K562 (cell line): ENCODE data around the gene PPM1F. TPM values are rescaled to one million over a fixed set of nuclear protein-coding genes. Genes with fewer than 3 reads are reported as not detected.

Experiments
- PHTF2 ChIP-seq: fragments of 250-450 bp; sonication (Bioruptor Pico); IDR thresholded peaks from 2 replicates; pipeline ENCODE4 v1.5.0; 2021; ENCODE audit warnings: mild to moderate bottlenecking
- PRMT5 ChIP-seq: sonication (generic); formaldehyde crosslinking; IDR thresholded peaks from 2 replicates; pipeline ENCODE4 v1.5.0; 2020; ENCODE audit warnings: missing genetic modification reagents
- PTBP1 ChIP-seq: fragments of 200-400 bp; formaldehyde crosslinking; IDR thresholded peaks from 2 replicates; pipeline ENCODE4 v1.6.1; 2017; ENCODE audit warnings: low read depth, low read length
- TEAD2 ChIP-seq: fragments of 450-650 bp; IDR thresholded peaks from 2 replicates; pipeline ENCODE4 v1.6.1; 2016; ENCODE audit warnings: missing genetic modification characterization, control low read depth, missing compliant biosample characterization
- ZNF197 ChIP-seq: fragments of 200-800 bp; sonication (Bioruptor generic); IDR thresholded peaks from 2 replicates; pipeline ENCODE4 v1.6.1; 2016; ENCODE audit warnings: low read depth, missing genetic modification characterization, missing compliant biosample characterization
- polyA plus RNA-seq, 8 experiments: library from polyadenylated mRNA; depleted of rRNA in 4 of 8; stranded (reverse) in 5 of 8; unstranded in 3 of 8; fragments of >200 nt; fragmentation: Nextera tagmentation in 2 of 8; fragmentation: Illumina TruSeq in 1 of 8; extraction: Ambion mirVana in 2 of 8; extraction: Trizol in 1 of 8; gene quantifications; 2 replicates each; pipeline versions ENCODE4 v1.2.1 to v1.2.3, GENCODE V29; 2011 to 2014; ENCODE audit warnings: inconsistent platforms in 1 of 8, missing spikeins in 1 of 8
- total RNA-seq, 7 experiments: library from RNA; depleted of rRNA in 6 of 7; stranded (reverse); fragments of >200 nt in 6 of 7; fragmentation: Illumina TruSeq in 2 of 7; extraction: Trizol in 2 of 7; gene quantifications; 2 replicates each; pipeline versions ENCODE4 v1.2.1 to v1.2.3, GENCODE V29; 2011 to 2021; ENCODE audit warnings: low replicate concordance in 1 of 7
- TF ChIP-seq, protein P1 (sequence below): fragments of 250-450 bp; sonication (Bioruptor Pico); IDR thresholded peaks from 2 replicates; pipeline ENCODE4 v1.4.0; 2020
- TF ChIP-seq, protein P2 (sequence below): fragments of 200-600 bp; sonication (generic); IDR thresholded peaks from one replicate; pipeline ENCODE4 v1.6.1; 2012; ENCODE audit warnings: mild to moderate bottlenecking, low read depth, low read length, inconsistent platforms

Gene PPM1F
- total and polyA plus RNA-seq, 9 of the 15 experiments (the other 6 are each of a cell fraction or from before 2014, with no cell fraction given) = 2.1 to 159 (median 64.0) TPM

DNA sequence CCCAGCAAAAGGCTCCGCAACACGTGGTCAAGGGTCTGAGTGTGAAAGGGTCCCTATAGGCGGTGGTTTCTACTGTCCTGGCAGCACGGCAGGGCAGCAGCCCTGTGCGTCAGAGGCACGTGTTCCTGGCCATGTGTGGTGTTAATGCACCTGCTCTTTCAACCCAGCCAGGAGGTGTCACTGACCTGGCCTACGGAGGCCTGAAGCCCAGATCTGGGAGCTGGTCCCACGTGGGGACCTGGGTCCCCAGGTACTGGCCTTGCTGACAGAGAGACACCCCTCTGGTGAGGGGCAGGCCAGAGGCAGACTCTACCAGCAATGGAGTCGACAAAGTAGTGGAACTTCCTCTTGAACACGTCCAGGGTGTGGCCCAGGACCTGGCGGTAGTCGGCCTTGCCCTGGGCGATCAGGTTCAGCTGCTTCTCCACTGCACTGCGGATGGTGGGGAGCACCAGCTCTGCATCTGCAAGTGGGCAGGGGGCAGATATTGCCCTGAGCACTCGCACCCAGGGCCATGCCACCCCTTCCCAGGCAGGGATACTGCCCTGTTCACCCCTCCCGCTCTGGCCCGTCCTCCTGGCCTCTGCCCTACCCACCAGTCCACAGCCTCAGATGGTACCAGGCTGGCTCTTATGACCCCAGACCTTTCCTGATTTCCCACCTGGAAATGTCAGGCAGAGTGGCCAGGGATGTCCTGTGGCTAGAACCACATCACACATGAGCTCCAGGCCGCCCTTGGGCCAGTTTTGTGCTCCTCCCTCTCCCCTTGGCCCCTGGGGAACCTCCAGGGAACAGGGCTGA is 6.8 kb upstream of the PPM1F start (continued):
- TF ChIP-seq, protein P1, sequence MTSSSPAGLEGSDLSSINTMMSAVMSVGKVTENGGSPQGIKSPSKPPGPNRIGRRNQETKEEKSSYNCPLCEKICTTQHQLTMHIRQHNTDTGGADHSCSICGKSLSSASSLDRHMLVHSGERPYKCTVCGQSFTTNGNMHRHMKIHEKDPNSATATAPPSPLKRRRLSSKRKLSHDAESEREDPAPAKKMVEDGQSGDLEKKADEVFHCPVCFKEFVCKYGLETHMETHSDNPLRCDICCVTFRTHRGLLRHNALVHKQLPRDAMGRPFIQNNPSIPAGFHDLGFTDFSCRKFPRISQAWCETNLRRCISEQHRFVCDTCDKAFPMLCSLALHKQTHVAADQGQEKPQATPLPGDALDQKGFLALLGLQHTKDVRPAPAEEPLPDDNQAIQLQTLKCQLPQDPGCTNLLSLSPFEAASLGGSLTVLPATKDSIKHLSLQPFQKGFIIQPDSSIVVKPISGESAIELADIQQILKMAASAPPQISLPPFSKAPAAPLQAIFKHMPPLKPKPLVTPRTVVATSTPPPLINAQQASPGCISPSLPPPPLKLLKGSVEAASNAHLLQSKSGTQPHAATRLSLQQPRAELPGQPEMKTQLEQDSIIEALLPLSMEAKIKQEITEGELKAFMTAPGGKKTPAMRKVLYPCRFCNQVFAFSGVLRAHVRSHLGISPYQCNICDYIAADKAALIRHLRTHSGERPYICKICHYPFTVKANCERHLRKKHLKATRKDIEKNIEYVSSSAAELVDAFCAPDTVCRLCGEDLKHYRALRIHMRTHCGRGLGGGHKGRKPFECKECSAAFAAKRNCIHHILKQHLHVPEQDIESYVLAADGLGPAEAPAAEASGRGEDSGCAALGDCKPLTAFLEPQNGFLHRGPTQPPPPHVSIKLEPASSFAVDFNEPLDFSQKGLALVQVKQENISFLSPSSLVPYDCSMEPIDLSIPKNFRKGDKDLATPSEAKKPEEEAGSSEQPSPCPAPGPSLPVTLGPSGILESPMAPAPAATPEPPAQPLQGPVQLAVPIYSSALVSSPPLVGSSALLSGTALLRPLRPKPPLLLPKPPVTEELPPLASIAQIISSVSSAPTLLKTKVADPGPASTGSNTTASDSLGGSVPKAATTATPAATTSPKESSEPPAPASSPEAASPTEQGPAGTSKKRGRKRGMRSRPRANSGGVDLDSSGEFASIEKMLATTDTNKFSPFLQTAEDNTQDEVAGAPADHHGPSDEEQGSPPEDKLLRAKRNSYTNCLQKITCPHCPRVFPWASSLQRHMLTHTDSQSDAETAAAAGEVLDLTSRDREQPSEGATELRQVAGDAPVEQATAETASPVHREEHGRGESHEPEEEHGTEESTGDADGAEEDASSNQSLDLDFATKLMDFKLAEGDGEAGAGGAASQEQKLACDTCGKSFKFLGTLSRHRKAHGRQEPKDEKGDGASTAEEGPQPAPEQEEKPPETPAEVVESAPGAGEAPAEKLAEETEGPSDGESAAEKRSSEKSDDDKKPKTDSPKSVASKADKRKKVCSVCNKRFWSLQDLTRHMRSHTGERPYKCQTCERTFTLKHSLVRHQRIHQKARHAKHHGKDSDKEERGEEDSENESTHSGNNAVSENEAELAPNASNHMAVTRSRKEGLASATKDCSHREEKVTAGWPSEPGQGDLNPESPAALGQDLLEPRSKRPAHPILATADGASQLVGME (CRISPR knock-in tag) = peak; percentile 51; the same call in 1 of the 2 replicates
- TF ChIP-seq PRMT5 (CRISPR knock-in tag) (peak; percentile 62; the same call in 1 of the 2 replicates), PHTF2 (CRISPR knock-in tag) (no peak), PTBP1 (0 out of 2 replicates have a peak, but pooled peaks have one; percentile 34), TEAD2 (tag) (no peak), ZNF197 (no peak)
- TF ChIP-seq, protein P2, sequence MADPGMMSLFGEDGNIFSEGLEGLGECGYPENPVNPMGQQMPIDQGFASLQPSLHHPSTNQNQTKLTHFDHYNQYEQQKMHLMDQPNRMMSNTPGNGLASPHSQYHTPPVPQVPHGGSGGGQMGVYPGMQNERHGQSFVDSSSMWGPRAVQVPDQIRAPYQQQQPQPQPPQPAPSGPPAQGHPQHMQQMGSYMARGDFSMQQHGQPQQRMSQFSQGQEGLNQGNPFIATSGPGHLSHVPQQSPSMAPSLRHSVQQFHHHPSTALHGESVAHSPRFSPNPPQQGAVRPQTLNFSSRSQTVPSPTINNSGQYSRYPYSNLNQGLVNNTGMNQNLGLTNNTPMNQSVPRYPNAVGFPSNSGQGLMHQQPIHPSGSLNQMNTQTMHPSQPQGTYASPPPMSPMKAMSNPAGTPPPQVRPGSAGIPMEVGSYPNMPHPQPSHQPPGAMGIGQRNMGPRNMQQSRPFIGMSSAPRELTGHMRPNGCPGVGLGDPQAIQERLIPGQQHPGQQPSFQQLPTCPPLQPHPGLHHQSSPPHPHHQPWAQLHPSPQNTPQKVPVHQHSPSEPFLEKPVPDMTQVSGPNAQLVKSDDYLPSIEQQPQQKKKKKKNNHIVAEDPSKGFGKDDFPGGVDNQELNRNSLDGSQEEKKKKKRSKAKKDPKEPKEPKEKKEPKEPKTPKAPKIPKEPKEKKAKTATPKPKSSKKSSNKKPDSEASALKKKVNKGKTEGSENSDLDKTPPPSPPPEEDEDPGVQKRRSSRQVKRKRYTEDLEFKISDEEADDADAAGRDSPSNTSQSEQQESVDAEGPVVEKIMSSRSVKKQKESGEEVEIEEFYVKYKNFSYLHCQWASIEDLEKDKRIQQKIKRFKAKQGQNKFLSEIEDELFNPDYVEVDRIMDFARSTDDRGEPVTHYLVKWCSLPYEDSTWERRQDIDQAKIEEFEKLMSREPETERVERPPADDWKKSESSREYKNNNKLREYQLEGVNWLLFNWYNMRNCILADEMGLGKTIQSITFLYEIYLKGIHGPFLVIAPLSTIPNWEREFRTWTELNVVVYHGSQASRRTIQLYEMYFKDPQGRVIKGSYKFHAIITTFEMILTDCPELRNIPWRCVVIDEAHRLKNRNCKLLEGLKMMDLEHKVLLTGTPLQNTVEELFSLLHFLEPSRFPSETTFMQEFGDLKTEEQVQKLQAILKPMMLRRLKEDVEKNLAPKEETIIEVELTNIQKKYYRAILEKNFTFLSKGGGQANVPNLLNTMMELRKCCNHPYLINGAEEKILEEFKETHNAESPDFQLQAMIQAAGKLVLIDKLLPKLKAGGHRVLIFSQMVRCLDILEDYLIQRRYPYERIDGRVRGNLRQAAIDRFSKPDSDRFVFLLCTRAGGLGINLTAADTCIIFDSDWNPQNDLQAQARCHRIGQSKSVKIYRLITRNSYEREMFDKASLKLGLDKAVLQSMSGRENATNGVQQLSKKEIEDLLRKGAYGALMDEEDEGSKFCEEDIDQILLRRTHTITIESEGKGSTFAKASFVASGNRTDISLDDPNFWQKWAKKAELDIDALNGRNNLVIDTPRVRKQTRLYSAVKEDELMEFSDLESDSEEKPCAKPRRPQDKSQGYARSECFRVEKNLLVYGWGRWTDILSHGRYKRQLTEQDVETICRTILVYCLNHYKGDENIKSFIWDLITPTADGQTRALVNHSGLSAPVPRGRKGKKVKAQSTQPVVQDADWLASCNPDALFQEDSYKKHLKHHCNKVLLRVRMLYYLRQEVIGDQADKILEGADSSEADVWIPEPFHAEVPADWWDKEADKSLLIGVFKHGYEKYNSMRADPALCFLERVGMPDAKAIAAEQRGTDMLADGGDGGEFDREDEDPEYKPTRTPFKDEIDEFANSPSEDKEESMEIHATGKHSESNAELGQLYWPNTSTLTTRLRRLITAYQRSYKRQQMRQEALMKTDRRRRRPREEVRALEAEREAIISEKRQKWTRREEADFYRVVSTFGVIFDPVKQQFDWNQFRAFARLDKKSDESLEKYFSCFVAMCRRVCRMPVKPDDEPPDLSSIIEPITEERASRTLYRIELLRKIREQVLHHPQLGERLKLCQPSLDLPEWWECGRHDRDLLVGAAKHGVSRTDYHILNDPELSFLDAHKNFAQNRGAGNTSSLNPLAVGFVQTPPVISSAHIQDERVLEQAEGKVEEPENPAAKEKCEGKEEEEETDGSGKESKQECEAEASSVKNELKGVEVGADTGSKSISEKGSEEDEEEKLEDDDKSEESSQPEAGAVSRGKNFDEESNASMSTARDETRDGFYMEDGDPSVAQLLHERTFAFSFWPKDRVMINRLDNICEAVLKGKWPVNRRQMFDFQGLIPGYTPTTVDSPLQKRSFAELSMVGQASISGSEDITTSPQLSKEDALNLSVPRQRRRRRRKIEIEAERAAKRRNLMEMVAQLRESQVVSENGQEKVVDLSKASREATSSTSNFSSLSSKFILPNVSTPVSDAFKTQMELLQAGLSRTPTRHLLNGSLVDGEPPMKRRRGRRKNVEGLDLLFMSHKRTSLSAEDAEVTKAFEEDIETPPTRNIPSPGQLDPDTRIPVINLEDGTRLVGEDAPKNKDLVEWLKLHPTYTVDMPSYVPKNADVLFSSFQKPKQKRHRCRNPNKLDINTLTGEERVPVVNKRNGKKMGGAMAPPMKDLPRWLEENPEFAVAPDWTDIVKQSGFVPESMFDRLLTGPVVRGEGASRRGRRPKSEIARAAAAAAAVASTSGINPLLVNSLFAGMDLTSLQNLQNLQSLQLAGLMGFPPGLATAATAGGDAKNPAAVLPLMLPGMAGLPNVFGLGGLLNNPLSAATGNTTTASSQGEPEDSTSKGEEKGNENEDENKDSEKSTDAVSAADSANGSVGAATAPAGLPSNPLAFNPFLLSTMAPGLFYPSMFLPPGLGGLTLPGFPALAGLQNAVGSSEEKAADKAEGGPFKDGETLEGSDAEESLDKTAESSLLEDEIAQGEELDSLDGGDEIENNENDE = peak; percentile 40
